Esophagus muscularis mucosa (tissue), 4 donors: ENCODE measurements around the gene NUDT9.

Experiments
- EP300 ChIP-seq: sonication (generic); formaldehyde crosslinking; IDR thresholded peaks from one replicate; pipeline ENCODE4 v1.6.1; 2017; ENCODE audit warnings: antibody characterized with exemption
- POLR2A ChIP-seq: fragments of 450-650 bp; IDR thresholded peaks from one replicate; pipeline ENCODE4 v1.6.1; 2017; ENCODE audit warnings: antibody characterized with exemption, moderate library complexity, mild to moderate bottlenecking, low read depth
- POLR2AphosphoS5 ChIP-seq, 2 donors: sonication (generic); formaldehyde crosslinking; IDR thresholded peaks; one replicate each; pipeline ENCODE4 v1.6.1; 2017; ENCODE audit warnings: antibody characterized with exemption in 2 of 2
- TF ChIP-seq, protein P1 (sequence below), 3 experiments: fragments of 200-600 bp in 2 of 3; fragments of 450-650 bp in 1 of 3; sonication (generic) in 2 of 3; IDR thresholded peaks; one replicate each; pipeline ENCODE4 v1.5.1; 2017 to 2019; ENCODE audit warnings: antibody characterized with exemption in 3 of 3, mild to moderate bottlenecking in 2 of 3, moderate library complexity in 1 of 3

DNA sequence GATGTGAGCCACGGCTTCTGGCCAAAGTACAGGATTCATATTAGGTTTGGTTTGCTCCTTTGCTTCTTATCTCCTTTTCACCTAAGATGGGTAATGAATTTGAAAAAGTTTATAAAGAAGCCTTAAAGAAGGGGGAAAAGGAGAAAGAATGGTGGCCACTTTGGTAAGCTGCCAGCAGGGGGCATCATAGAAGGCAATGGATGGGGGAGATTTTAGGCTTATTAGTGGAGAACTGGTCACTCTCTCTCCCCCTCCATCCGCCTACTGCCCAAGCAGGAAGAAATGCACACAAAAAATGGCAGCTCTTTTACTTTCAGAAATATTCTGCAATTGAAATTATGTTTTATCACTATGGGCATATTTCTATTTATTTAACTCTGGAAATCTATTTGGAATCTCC lies 74.8 kb downstream of the NUDT9 start:
- TF ChIP-seq POLR2A (no peak), EP300 (no peak), POLR2AphosphoS5 (IDR thresholded peaks at IDR 0.05) (no peak)
- TF ChIP-seq, protein P1, sequence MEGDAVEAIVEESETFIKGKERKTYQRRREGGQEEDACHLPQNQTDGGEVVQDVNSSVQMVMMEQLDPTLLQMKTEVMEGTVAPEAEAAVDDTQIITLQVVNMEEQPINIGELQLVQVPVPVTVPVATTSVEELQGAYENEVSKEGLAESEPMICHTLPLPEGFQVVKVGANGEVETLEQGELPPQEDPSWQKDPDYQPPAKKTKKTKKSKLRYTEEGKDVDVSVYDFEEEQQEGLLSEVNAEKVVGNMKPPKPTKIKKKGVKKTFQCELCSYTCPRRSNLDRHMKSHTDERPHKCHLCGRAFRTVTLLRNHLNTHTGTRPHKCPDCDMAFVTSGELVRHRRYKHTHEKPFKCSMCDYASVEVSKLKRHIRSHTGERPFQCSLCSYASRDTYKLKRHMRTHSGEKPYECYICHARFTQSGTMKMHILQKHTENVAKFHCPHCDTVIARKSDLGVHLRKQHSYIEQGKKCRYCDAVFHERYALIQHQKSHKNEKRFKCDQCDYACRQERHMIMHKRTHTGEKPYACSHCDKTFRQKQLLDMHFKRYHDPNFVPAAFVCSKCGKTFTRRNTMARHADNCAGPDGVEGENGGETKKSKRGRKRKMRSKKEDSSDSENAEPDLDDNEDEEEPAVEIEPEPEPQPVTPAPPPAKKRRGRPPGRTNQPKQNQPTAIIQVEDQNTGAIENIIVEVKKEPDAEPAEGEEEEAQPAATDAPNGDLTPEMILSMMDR (IDR thresholded peaks at IDR 0.05) = peak; percentile 19 to 33 (median 33)
